HL-60/S4 treated with phorbol 12-myristate 13-acetate at 8.2 ng/mL for 4 days and 3 days (cell line): Measurements from ENCODE around the gene RNF182.
"Not testable (repeated sequence)": the region's sequence is repeated elsewhere in the genome, so short reads cannot be mapped to it uniquely, and the experiment has no call there.

Experiments used
- in situ Hi-C: fragments of 300-500 bp; cut with MboI; formaldehyde crosslinking; loops from 2 replicates; pipeline ENCODE4 v1.15.0; 2022; ENCODE audit warnings: low sequenced_read_pairs

Gene RNF182

GRCh38 chr6:13915561-13916229 is 9.1 kb upstream of the RNF182 start:
- in situ Hi-C loops, result loop anchor here (25.0 kb wide), 1 partner anchor 222 kb away; no protein-coding TSS in a partner anchor

GRCh38 chr6:13916230-13916944 is 8.4 kb upstream of the RNF182 start:
- in situ Hi-C loops, result loop anchor here (25.0 kb wide), 1 partner anchor 221 kb away; no protein-coding TSS in a partner anchor

- in situ Hi-C loops, result loop anchor here (25.0 kb wide), 1 partner anchor 220 kb away; no protein-coding TSS in a partner anchor
These were observed 7.6 kb upstream of the RNF182 start for GRCh38 chr6:13917141-13917540.

- in situ Hi-C loops, result loop anchor here (25.0 kb wide), 1 partner anchor 219 kb away; no protein-coding TSS in a partner anchor
These were observed 6.0 kb upstream of the RNF182 start for GRCh38 chr6:13918686-13919250.

- in situ Hi-C loops, result loop anchor here (25.0 kb wide), 1 partner anchor 217 kb away; no protein-coding TSS in a partner anchor
These were observed 4.9 kb upstream of the RNF182 start for GRCh38 chr6:13919861-13920260.

- in situ Hi-C loops, result loop anchor here (25.0 kb wide), 1 partner anchor 217 kb away; no protein-coding TSS in a partner anchor
These were observed 4.2 kb upstream of the RNF182 start for GRCh38 chr6:13920552-13920951.

- in situ Hi-C loops, result loop anchor here (25.0 kb wide), 1 partner anchor 215 kb away; no protein-coding TSS in a partner anchor
These were observed 2.0 kb upstream of the RNF182 start for GRCh38 chr6:13922750-13923149.

GRCh38 chr6:13923527-13924145 is 1.1 kb upstream of the RNF182 start:
- in situ Hi-C loops, result loop anchor here (25.0 kb wide), 1 partner anchor 214 kb away; no protein-coding TSS in a partner anchor

GRCh38 chr6:13924146-13924948 is 405 bp upstream of the RNF182 start:
- in situ Hi-C loops, result loop anchor here (25.0 kb wide), 1 partner anchor 213 kb away; no protein-coding TSS in a partner anchor

GRCh38 chr6:13926378-13926777 is 1.6 kb downstream of the RNF182 start:
- in situ Hi-C loops, result no loop called here

GRCh38 chr6:13927203-13927602 is 2.5 kb downstream of the RNF182 start:
- in situ Hi-C loops, result no loop called here

- in situ Hi-C loops, result no loop called here
These were observed 4.4 kb downstream of the RNF182 start for GRCh38 chr6:13929196-13929595.

GRCh38 chr6:13931797-13932402 is 7.1 kb downstream of the RNF182 start:
- in situ Hi-C loops, result no loop called here

- in situ Hi-C loops, result no loop called here
These were observed 8.0 kb downstream of the RNF182 start for GRCh38 chr6:13932785-13933184.

- in situ Hi-C loops, result no loop called here
These were observed 10.0 kb downstream of the RNF182 start for GRCh38 chr6:13934721-13935120.

- in situ Hi-C loops, result no loop called here
These were observed 10.6 kb downstream of the RNF182 start for GRCh38 chr6:13935190-13935880.

GRCh38 chr6:13935881-13936261 is 11.1 kb downstream of the RNF182 start:
- in situ Hi-C loops, result not testable (repeated sequence)

- in situ Hi-C loops, result no loop called here
These were observed 17.1 kb downstream of the RNF182 start for GRCh38 chr6:13941902-13942301.

- in situ Hi-C loops, result no loop called here
These were observed 19.2 kb downstream of the RNF182 start for GRCh38 chr6:13943943-13944342.
